Measurements from ENCODE around the gene ENOX2. TPM values are rescaled to one million over a fixed set of nuclear protein-coding genes. Genes with fewer than 3 reads are reported as not detected.

The ENOX2 gene
- total RNA-seq, 1 donor from 2014 or later, result 7.1 TPM

GRCh38 chrX:130649738-130650137, 253.3 kb downstream of the ENOX2 start:
- ATAC-seq, result no peak
- DNase-seq (ENCODE audit: low spot score), result no peak

- DNase-seq (ENCODE audit: low spot score) (no peak), ATAC-seq (peak; percentile 69)
Measured at GRCh38 chrX:130647468-130647867, 255.5 kb downstream of the ENOX2 start.

GRCh38 chrX:130645955-130646583, 256.9 kb downstream of the ENOX2 start:
- peak; percentile 88 for ATAC-seq
- DNase-seq (ENCODE audit: low spot score), result peak; percentile 55

GRCh38 chrX:130637591-130637990, 265.4 kb downstream of the ENOX2 start:
- ATAC-seq, result no peak
- DNase-seq (ENCODE audit: low spot score), result no peak

GRCh38 chrX:130636277-130636676, 266.7 kb downstream of the ENOX2 start:
- DNase-seq (ENCODE audit: low spot score) (no peak), ATAC-seq (no peak)

GRCh38 chrX:130631011-130631410, 272.0 kb downstream of the ENOX2 start:
- ATAC-seq (no peak), DNase-seq (ENCODE audit: low spot score) (no peak)

- ATAC-seq (no peak), DNase-seq (ENCODE audit: low spot score) (no peak)
Measured at GRCh38 chrX:130628516-130628915, 274.5 kb downstream of the ENOX2 start.

- ATAC-seq (no peak), DNase-seq (ENCODE audit: low spot score) (no peak)
Measured at GRCh38 chrX:130626521-130626920, 276.5 kb downstream of the ENOX2 start.

- DNase-seq (ENCODE audit: low spot score) (no peak), ATAC-seq (no peak)
Measured at GRCh38 chrX:130625386-130625785, 277.6 kb downstream of the ENOX2 start.

GRCh38 chrX:130623518-130623917, 279.5 kb downstream of the ENOX2 start:
- ATAC-seq, result no peak

GRCh38 chrX:130615941-130616340, 287.1 kb downstream of the ENOX2 start:
- no peak for DNase-seq (ENCODE audit: low spot score)
- no peak for ATAC-seq

More at GRCh38 chrX:130623518-130623917, 279.5 kb downstream of the ENOX2 start:
- DNase-seq (ENCODE audit: low spot score), result no peak

- no peak for ATAC-seq
- DNase-seq (ENCODE audit: low spot score), result no peak
Measured at GRCh38 chrX:130607431-130607830, 295.6 kb downstream of the ENOX2 start.

GRCh38 chrX:130606425-130606824, 296.6 kb downstream of the ENOX2 start:
- DNase-seq (ENCODE audit: low spot score) (no peak), ATAC-seq (no peak)

GRCh38 chrX:130604882-130605281, 298.1 kb downstream of the ENOX2 start:
- no peak for ATAC-seq

GRCh38 chrX:130594453-130594916, 308.5 kb downstream of the ENOX2 start:
- DNase-seq (ENCODE audit: low spot score) (no peak), ATAC-seq (no peak)

More at GRCh38 chrX:130604882-130605281, 298.1 kb downstream of the ENOX2 start:
- no peak for DNase-seq (ENCODE audit: low spot score)

- DNase-seq (ENCODE audit: low spot score), result no peak
Measured at GRCh38 chrX:130593911-130594310, 309.1 kb downstream of the ENOX2 start.

GRCh38 chrX:130592204-130592603, 310.8 kb downstream of the ENOX2 start:
- no peak for DNase-seq (ENCODE audit: low spot score)
- ATAC-seq, result no peak

More at GRCh38 chrX:130593911-130594310, 309.1 kb downstream of the ENOX2 start:
- no peak for ATAC-seq

GRCh38 chrX:130578906-130579305, 324.1 kb downstream of the ENOX2 start:
- ATAC-seq (no peak), DNase-seq (ENCODE audit: low spot score) (no peak)

GRCh38 chrX:130577431-130577830, 325.6 kb downstream of the ENOX2 start:
- DNase-seq (ENCODE audit: low spot score), result no peak
- ATAC-seq, result no peak

GRCh38 chrX:130575831-130576389, 327.1 kb downstream of the ENOX2 start:
- DNase-seq (ENCODE audit: low spot score) (peak; percentile 41), ATAC-seq (peak; percentile 81)
